Stimulated activated CD8-positive, alpha-beta memory T cell treated with anti-CD3 and anti-CD28 coated beads, Interleukin-15, amount 100 ng/mL, for 48 hours (primary cell): ENCODE measurements around the gene KCNK2.

Experiments used
- DNase-seq, 2 donors: peaks; one replicate each; pipeline ENCODE4 v3.0.0-alpha.2; 2020; ENCODE audit warnings: low read depth in 2 of 2

Gene KCNK2

GRCh38 chr1:215252164-215252563 is 169.6 kb downstream of the KCNK2 start:
- DNase-seq: no peak

DNA sequence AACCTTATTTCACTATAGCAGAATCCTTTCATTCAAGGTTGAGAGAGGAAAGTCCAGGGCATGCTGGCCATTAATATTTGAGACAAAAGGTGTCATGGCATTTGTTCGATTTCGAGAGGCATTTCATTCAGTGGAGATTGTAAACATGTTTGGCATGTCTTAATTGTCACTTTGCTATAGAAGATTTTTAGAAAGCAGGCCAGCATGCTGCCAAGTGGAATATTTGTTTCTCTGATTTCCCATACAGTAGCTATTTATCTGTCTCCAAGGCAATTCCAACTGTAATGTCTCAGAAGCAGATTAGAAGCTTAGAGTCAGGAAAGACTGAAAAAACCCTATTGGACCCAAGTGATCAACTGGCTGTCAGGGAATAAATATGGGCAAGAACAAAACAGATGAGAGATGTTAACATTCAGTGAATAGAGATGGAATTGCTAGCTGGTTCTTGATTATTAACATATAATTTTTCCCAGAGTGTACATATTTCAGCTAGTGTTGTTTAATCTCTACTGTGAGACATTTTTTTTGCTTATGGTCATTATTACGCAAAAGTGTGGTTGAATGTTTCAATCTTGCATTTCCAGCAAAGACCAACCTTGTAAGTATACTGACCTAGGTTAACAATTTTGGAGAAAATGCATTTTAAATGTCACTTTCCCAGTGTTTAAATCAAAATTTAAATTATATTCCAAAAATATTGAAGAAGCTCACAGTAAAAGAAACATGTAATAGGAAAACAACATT is 174.6 kb downstream of the KCNK2 start:
- DNase-seq: no peak

GRCh38 chr1:215260711-215261110 is 178.2 kb downstream of the KCNK2 start:
- DNase-seq: no peak

DNA sequence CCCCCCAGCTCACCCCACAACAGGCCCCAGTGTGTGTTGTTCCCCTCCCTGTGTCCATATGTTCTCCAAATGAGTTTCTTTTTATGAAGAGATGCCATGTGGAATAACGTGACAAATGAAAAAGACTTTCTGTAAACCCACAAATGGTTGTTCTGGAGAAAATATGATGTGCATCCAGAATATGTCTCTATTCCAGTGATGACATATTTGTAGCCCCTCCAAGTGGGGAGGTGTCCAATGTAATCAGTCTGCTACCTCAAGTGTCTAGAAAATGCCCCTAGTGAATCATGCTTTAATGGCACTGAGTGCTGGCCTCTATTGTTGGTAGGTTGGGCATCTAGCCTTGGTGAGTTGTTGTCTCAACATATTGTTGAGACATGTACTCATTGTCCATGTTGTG is 179.6 kb downstream of the KCNK2 start:
- DNase-seq: no peak

GRCh38 chr1:215263636-215264035 is 181.1 kb downstream of the KCNK2 start:
- no peak for DNase-seq

- DNase-seq: no peak
Measured at GRCh38 chr1:215264649-215265048, 182.1 kb downstream of the KCNK2 start.

DNA sequence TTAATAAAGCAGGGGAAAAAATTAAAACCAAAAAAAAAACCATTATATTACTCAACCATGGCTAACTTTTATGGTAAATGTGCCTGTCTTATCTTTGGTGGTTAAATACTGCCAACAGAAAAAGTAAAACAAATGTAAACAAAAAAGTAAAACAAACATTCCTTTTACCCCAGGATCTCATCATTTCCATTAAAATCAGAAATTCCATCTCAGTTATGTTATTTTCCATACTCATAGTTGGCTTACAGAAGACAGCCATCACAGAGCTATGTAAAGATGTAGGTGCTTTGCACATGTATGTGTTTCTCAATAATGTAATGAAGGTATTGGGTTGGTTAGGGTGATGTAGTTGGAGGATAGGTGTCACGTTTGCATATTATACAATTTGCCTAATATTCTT is 185.0 kb downstream of the KCNK2 start:
- no peak for DNase-seq

DNA sequence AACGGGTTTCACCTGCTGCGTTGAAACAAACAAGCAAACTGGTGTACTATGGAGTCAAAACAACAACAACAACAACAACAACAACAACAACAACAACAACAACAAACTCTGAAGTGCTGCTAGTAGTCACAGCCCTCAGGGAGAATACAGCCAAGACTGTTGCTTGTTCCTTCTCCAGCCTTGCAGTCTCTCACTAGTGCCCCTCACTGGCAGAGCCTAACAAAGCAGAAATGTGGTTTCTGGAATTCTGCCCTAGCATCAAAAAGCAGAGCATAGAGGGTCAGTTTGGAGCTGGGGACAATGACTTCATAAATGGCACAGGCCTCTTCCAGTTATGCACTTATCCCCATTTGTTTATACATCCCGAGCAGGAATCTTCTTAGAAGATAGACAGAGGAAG is 187.4 kb downstream of the KCNK2 start:
- DNase-seq: no peak

GRCh38 chr1:215273838-215274516 is 191.4 kb downstream of the KCNK2 start:
- DNase-seq: no peak

DNA sequence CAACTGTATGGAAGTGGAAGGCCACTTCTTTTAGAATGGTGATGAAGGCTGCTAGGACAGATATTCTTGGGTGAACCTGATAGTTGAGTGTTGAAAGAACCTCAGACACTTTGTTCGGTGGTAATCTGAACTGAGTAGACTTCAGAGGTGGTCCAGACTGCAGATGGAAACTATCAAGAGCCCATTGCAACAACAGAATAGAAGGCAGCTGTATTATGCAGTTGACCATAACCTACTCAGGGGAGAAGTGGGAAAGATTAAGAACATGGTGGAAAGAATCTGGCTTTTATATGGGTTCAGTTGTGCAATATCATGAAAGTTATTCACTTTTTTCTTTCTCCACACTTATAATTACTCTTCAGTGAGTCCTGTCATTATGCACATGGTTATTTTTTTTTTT is 194.0 kb downstream of the KCNK2 start:
- DNase-seq: no peak

DNA sequence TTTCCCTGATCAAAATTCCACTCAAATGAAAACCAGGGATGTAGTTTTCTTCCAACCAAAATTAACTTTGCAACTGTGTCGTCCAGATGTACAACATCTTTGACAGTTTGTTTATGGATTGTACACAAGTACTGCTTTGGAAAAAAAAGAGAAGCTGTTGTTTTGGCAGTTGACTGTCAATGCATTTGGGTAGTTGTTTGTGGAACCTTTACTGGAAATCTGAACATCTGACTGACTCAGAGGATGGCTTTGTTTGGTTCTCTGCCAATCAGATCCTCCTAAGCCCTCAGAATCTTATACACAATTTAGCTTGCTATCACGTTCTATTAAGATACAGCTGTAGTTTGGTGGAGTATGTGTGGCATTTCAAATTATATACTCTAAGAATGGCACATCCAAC is 195.0 kb downstream of the KCNK2 start:
- no peak for DNase-seq

- DNase-seq: no peak
Measured at GRCh38 chr1:215279682-215280081, 197.1 kb downstream of the KCNK2 start.

DNA sequence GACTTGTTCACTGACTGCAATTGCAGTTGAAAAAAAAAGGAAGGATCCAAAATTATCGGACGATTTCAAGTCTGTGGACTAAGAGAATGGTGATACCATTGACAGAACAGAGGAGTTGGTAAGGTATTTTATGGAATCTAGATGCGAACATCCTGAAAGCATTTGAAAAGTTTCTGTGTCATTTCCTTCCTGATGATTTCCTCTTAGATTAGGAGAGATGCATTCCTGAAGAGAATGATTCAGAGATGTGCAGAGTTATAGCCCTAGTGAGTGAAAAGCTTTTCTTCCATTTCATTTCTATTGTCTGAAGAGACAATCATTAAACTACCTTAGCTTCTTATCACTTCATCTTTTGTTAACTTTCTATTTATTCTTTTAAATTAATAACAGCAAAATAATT is 200.0 kb downstream of the KCNK2 start:
- DNase-seq: no peak

GRCh38 chr1:215285013-215285800 is 202.7 kb downstream of the KCNK2 start:
- DNase-seq: no peak
